Osteocyte (in vitro differentiated cells): ENCODE measurements around the gene C14orf180. TPM values are rescaled to one million over a fixed set of nuclear protein-coding genes. Genes with fewer than 3 reads are reported as not detected.
"Not testable (repeated sequence)": the region's sequence is repeated elsewhere in the genome, so short reads cannot be mapped to it uniquely, and the experiment has no call there.

ENCODE experiments used
- DNase-seq: peaks from one replicate; pipeline ENCODE4 v3.0.0; 2021; ENCODE audit warnings: mixed read lengths; ENCODE audit not compliant: unreplicated experiment; ENCODE audit errors: extremely low spot score
- H3K27ac Mint-ChIP-seq: one replicate; pipeline ENCODE4 v1.8.0; 2021; ENCODE audit warnings: mild to moderate bottlenecking, mixed read lengths; ENCODE audit not compliant: unreplicated experiment
- H3K27me3 Mint-ChIP-seq: one replicate; pipeline ENCODE4 v1.8.0; 2021; ENCODE audit warnings: mixed read lengths; ENCODE audit not compliant: unreplicated experiment
- H3K36me3 Mint-ChIP-seq: one replicate; pipeline ENCODE4 v1.8.0; 2021; ENCODE audit warnings: mixed read lengths; ENCODE audit not compliant: unreplicated experiment
- H3K4me1 Mint-ChIP-seq: one replicate; pipeline ENCODE4 v1.8.0; 2021; ENCODE audit warnings: mixed read lengths; ENCODE audit not compliant: unreplicated experiment
- H3K4me3 Mint-ChIP-seq: one replicate; pipeline ENCODE4 v1.8.0; 2021; ENCODE audit warnings: mild to moderate bottlenecking, moderate library complexity, mixed read lengths; ENCODE audit not compliant: unreplicated experiment
- H3K9me3 Mint-ChIP-seq: one replicate; pipeline ENCODE4 v1.8.0; 2021; ENCODE audit warnings: mixed read lengths; ENCODE audit not compliant: unreplicated experiment
- CTCF ChIP-seq: fragments of 200-600 bp; sonication (generic); IDR thresholded peaks from 2 replicates; pipeline ENCODE4 v1.5.0; 2021; ENCODE audit warnings: antibody characterized with exemption, mild to moderate bottlenecking, moderate library complexity
- total RNA-seq: library from RNA; stranded (reverse); gene quantifications from 2 replicates; pipeline ENCODE4 v1.2.1, GENCODE V29; 2021

Gene C14orf180
- total RNA-seq, 1 donor from 2014 or later: not detected

- Mint-ChIP-seq H3K9me3 (no peaks in the 10 kb centered on the region), H3K4me1 (no peaks in the 10 kb centered on the region), H3K27ac (no peak overlapping the region), H3K27me3 (peaks cover 18% of the 10 kb centered on the region), H3K4me3 (no peak overlapping the region), H3K36me3 (no peaks in the 10 kb centered on the region)
- TF ChIP-seq CTCF: no peak
- no peak for DNase-seq
These were observed 54.7 kb downstream of the C14orf180 start for GRCh38 chr14:104634138-104634760.

- no peaks in the 10 kb centered on the region for H3K9me3 Mint-ChIP-seq
- peaks cover 16% of the 10 kb centered on the region for H3K27me3 Mint-ChIP-seq
- no peak for DNase-seq
- TF ChIP-seq CTCF: no peak
- no peak overlapping the region for H3K27ac Mint-ChIP-seq
- H3K36me3 Mint-ChIP-seq: no peaks in the 10 kb centered on the region
- H3K4me1 Mint-ChIP-seq: no peaks in the 10 kb centered on the region
- no peak overlapping the region for H3K4me3 Mint-ChIP-seq
These were observed 55.5 kb downstream of the C14orf180 start for GRCh38 chr14:104634886-104635570.

DNA sequence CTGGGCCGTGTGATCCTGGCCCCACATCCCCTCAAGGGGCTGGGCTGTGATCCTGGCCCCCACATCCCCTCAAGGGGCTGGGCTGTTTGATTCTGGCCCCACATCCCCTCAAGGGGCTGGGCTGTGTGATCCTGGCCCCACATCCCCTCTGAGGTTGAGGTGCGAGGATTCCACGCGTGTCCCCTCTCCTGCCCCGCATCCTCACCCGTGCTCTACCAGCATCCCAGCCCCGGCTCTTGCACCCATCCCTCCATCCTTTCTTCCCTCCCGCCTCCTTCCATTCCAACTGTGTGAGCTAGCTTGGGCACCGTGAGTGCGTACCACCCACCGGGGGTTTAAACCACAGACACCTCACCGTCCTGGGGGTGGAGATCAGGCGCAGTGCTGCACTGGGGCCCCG, 56.2 kb downstream of the C14orf180 start:
- Mint-ChIP-seq H3K4me1 (no peaks in the 10 kb centered on the region), H3K9me3 (no peaks in the 10 kb centered on the region), H3K27ac (no peak overlapping the region), H3K4me3 (no peak overlapping the region), H3K27me3 (peaks cover 15% of the 10 kb centered on the region), H3K36me3 (no peaks in the 10 kb centered on the region)
- DNase-seq: no peak
- TF ChIP-seq CTCF: no peak

- TF ChIP-seq CTCF: no peak
- peaks cover 15% of the 10 kb centered on the region for H3K27me3 Mint-ChIP-seq
- no peaks in the 10 kb centered on the region for H3K36me3 Mint-ChIP-seq
- no peaks in the 10 kb centered on the region for H3K4me1 Mint-ChIP-seq
- no peak for DNase-seq
- no peak overlapping the region for H3K4me3 Mint-ChIP-seq
- H3K27ac Mint-ChIP-seq: no peak overlapping the region
- H3K9me3 Mint-ChIP-seq: no peaks in the 10 kb centered on the region
These were observed 56.6 kb downstream of the C14orf180 start for GRCh38 chr14:104636131-104636530.

GRCh38 chr14:104636846-104637545, 57.4 kb downstream of the C14orf180 start:
- not testable (repeated sequence) for DNase-seq, H3K4me1 Mint-ChIP-seq, H3K4me3 Mint-ChIP-seq, H3K27ac Mint-ChIP-seq, H3K36me3 Mint-ChIP-seq, H3K9me3 Mint-ChIP-seq
- H3K27me3 Mint-ChIP-seq: peaks cover 15% of the 10 kb centered on the region
